Subcutaneous abdominal adipose tissue (tissue), 5 donors: ENCODE results near the gene FAM110A.

Experiments used
- H3K27ac ChIP-seq: one replicate; pipeline ENCODE4 v1.7.0; 2013; ENCODE audit warnings: low read depth, mild to moderate bottlenecking, inconsistent platforms, low read length, moderate library complexity
- H3K27me3 ChIP-seq, 5 donors: one replicate each; pipeline ENCODE4 v1.7.0; 2013; ENCODE audit warnings: low read length in 5 of 5, inconsistent platforms in 1 of 5; ENCODE audit not compliant: control insufficient read depth in 5 of 5, insufficient read depth in 4 of 5
- H3K36me3 ChIP-seq, 5 donors: one replicate each; pipeline ENCODE4 v1.7.0; 2013; ENCODE audit warnings: low read length in 5 of 5; ENCODE audit not compliant: control insufficient read depth in 5 of 5, insufficient read depth in 5 of 5
- H3K4me1 ChIP-seq, 5 donors: one replicate each; pipeline ENCODE4 v1.7.0; 2013; ENCODE audit warnings: low read length in 5 of 5, mild to moderate bottlenecking in 3 of 5, moderate library complexity in 1 of 5; ENCODE audit not compliant: control insufficient read depth in 5 of 5, insufficient read depth in 5 of 5
- H3K4me3 ChIP-seq, 5 donors: one replicate each; pipeline ENCODE4 v1.7.0; 2013; ENCODE audit warnings: low read length in 5 of 5, low read depth in 1 of 5
- H3K9ac ChIP-seq, 5 donors: one replicate each; pipeline ENCODE4 v1.7.0; 2013; ENCODE audit warnings: low read length in 5 of 5, mild to moderate bottlenecking in 4 of 5, moderate library complexity in 3 of 5
- H3K9me3 ChIP-seq, 5 donors: one replicate each; pipeline ENCODE4 v1.7.0; 2013; ENCODE audit warnings: low read length in 5 of 5; ENCODE audit not compliant: control insufficient read depth in 5 of 5
- donor health status: healthy.
- donor health status: healthy.
- donor health status: healthy.
- donor health status: healthy.
- donor health status: healthy.

Gene FAM110A

DNA sequence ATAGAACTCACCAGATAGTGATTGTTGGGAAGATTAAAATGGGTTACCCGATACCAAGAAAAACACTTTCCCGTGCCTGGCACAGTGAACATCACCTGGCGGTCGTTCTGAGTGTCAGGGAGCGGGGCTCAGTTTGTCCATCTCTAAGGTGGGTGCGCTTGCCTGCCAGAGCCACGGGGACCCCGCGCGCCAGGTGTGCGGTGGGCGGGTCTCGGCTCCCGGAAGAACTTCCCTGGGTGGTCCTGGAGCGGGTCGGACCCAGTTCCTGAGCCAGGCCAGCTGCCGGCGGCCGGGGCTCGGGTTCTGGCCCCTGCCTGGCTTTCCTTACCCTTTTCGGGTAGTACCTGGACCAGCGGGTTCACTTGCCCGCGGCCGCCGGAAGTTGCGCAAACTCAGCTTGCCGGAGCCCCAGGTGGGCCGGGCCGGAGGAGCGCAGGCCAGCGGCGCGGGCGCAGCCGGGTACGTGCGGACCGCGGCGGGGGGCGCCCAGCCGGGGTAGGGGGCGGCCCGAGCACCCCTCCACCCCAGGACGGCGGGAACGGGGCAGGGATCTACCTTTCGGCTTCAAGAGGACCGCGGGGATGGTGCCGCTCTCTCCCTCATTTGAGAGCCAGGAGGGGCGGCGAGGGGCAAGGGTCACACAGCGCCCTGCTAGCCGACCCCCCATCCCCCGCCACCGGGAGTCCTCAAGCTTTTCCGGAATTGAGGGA is 7.5 kb downstream of the FAM110A start:
- peaks cover 0 to 8% (median 2%) of the 10 kb centered on the region in 5 donors for H3K36me3 ChIP-seq
- peaks cover 0 to 41% (median 29%) of the 10 kb centered on the region in 5 donors for H3K4me1 ChIP-seq
- H3K27me3 ChIP-seq = peaks cover 0 to 16% (median 8%) of the 10 kb centered on the region in 5 donors
- H3K27ac ChIP-seq = no peak overlapping the region
- H3K9me3 ChIP-seq = peaks cover 0 to 4% (median 2%) of the 10 kb centered on the region in 5 donors
- peak overlapping the region in 1 of 5 donors; percentile 34 for H3K4me3 ChIP-seq
- no peak overlapping the region for H3K9ac ChIP-seq

DNA sequence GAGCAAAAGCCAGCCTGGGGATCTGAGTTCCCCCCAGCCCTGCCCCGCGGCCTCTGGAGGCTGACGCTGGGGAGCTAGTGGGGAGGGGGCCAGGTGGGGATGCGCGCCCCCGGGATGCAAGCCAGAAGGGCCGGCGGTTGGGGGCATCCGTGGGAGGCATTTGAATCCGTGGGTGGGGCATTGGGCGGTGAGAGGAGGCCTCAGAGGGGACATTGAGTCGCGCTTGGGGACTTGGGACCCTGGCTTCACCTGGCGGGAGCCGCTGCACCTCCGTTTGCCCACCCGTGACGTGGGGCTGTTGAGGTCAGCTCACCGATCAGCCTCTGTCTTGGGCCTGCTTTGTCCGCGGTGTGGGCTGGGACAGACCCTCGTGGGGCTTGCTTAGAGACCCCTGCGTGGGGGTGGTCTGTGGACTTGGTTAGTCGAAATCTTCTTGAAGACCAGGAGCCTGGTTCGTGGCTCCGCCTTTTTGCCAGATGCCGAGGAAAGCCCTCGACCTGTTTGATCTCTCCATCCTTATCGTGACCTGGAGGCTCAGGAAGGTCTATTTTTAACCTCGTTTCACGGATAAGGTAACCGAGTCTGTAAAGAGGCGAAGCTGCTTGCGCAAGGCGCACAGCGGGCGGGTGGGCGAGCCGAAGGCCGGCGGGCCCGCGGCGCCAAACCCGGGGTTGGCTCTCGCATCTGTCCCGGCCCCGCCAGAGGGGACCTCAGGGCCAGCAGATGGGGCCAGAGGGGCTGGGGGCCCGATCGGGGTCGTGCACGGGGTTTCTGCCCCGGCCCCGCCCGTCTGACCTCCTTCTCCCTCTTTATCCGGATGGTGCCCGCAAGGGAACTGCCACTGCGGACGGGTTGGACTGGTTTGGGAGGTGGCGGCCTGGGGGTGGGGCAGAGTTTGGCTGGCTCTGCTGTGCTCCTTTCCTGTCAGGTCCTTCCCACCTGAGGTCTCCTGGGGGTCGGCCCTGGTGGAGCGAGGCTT is 8.3 kb downstream of the FAM110A start:
- Histone ChIP-seq H3K9ac (no peak overlapping the region), H3K9me3 (peaks cover 0 to 4% (median 2%) of the 10 kb centered on the region in 5 donors), H3K4me1 (peaks cover 0 to 50% (median 34%) of the 10 kb centered on the region in 5 donors), H3K27ac (no peak overlapping the region), H3K36me3 (peaks cover 0 to 8% (median 2%) of the 10 kb centered on the region in 5 donors), H3K4me3 (peak overlapping the region in 1 of 5 donors; percentile 34), H3K27me3 (peaks cover 0 to 16% (median 8%) of the 10 kb centered on the region in 5 donors)

DNA sequence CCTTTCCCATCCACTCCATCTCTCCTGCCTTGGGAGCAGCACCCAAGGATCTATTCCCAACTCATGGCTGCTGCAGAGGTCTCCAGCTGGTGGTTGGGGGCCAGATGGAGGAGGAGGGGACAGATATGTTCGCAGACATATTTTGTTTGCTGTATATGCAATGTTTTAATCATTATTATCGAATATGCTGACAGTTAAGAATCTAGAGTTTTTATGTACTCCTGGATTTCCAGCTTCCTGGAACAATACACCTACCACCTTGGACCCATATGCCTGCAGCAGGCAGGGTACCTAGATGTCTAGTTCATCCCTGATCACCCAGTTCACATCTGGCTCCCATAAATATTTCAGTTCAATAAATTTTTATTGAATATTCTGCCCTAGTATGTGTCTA is 9.0 kb downstream of the FAM110A start:
- no peak overlapping the region for H3K4me3 ChIP-seq
- H3K9me3 ChIP-seq = peaks cover 0 to 4% (median 2%) of the 10 kb centered on the region in 5 donors
- no peak overlapping the region for H3K27ac ChIP-seq
- H3K9ac ChIP-seq = no peak overlapping the region
- H3K4me1 ChIP-seq = peaks cover 1 to 56% (median 41%) of the 10 kb centered on the region in 5 donors
- H3K36me3 ChIP-seq = peaks cover 0 to 8% (median 2%) of the 10 kb centered on the region in 5 donors
- peaks cover 0 to 16% (median 8%) of the 10 kb centered on the region in 5 donors for H3K27me3 ChIP-seq

DNA sequence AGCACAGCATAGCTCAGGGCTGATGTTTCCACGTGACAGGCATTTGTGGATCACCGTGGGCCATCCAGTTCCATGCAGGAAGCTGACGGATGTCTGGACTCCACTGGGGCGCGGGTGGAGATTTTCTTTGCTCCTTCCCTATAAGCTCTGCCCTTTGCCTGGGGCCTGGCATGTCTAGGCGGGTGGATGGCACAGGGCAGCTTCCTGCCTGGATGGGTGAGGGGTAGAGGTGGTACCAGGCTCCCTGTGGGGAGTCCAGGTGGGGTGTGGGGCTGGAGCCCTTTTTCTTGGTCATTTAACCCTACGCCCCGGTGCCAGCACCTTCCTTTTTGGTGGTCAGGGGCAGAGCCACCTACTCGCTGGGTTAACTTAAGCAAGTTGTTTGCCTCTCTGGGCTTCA is 10.4 kb downstream of the FAM110A start:
- Histone ChIP-seq H3K36me3 (peaks cover 0 to 8% (median 2%) of the 10 kb centered on the region in 5 donors), H3K27ac (no peak overlapping the region), H3K4me3 (no peak overlapping the region), H3K27me3 (peaks cover 0 to 16% (median 8%) of the 10 kb centered on the region in 5 donors), H3K9ac (no peak overlapping the region), H3K4me1 (peaks cover 1 to 56% (median 41%) of the 10 kb centered on the region in 5 donors), H3K9me3 (no peaks in the 10 kb centered on the region)

DNA sequence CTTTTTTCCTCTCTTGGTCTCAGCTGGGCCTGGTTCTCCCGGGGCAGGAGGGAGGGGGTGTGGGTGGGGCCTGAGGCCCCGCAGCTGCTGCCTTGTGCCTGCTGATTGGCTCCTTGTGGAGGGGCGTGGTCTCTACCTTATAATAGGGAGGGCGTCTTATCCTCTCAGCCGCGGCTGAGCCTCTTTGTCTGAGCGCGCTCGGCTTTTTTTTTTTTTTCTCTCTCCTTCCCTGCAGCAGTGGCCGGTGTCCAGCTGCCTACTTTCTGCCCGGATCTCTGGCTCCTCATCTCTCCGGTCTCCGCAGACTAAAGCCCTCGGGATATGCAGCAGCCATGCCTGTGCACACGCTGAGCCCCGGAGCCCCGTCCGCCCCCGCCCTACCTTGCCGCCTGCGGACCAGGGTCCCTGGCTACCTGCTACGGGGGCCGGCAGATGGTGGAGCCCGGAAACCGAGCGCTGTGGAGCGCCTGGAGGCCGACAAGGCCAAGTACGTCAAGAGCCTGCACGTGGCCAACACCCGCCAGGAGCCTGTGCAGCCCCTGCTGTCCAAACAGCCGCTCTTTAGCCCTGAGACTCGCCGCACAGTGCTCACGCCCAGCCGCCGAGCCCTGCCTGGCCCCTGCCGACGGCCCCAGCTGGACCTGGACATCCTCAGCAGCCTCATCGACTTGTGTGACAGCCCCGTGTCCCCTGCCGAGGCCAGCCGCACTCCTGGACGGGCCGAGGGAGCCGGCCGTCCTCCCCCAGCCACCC is 11.1 kb downstream of the FAM110A start:
- no peak overlapping the region for H3K27ac ChIP-seq

DNA sequence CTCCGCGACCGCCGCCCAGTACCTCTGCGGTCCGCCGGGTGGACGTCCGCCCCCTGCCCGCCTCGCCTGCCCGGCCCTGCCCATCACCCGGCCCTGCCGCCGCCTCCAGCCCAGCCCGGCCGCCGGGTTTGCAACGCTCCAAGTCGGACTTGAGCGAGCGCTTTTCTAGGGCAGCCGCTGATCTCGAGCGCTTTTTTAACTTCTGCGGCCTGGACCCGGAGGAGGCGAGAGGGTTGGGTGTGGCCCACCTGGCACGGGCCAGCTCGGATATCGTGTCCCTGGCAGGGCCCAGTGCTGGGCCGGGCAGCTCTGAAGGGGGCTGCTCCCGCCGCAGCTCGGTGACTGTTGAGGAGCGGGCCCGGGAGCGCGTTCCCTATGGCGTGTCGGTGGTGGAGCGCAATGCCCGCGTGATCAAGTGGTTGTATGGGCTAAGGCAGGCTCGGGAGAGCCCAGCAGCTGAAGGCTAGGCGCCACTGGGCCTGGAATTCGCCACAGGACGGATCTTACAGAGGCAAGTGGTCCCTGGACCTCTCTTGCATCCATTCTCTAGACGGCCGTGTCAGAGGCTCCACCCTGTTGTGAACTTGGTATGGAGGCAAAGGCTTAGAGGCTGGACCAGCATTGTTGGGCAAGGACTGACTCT is 11.8 kb downstream of the FAM110A start:
- Histone ChIP-seq H3K27me3 (peaks cover 0 to 16% (median 8%) of the 10 kb centered on the region in 5 donors), H3K9ac (peak overlapping the region in 1 of 5 donors; percentile 47), H3K4me3 (peak overlapping the region in 3 of 5 donors; percentile 2 to 65 (median 35)), H3K27ac (no peak overlapping the region), H3K4me1 (peaks cover 1 to 56% (median 41%) of the 10 kb centered on the region in 5 donors), H3K36me3 (peaks cover 0 to 3% (median 0%) of the 10 kb centered on the region in 5 donors), H3K9me3 (no peaks in the 10 kb centered on the region)

More for the DNA sequence above, 11.1 kb downstream of the FAM110A start:
- Histone ChIP-seq H3K27me3 (peaks cover 0 to 16% (median 8%) of the 10 kb centered on the region in 5 donors), H3K9me3 (no peaks in the 10 kb centered on the region), H3K4me3 (peak overlapping the region in 4 of 5 donors; percentile 39 to 65 (median 48)), H3K36me3 (peaks cover 0 to 4% (median 2%) of the 10 kb centered on the region in 5 donors), H3K9ac (peak overlapping the region in 2 of 5 donors; percentile 58 to 72), H3K4me1 (peaks cover 1 to 56% (median 41%) of the 10 kb centered on the region in 5 donors)

DNA sequence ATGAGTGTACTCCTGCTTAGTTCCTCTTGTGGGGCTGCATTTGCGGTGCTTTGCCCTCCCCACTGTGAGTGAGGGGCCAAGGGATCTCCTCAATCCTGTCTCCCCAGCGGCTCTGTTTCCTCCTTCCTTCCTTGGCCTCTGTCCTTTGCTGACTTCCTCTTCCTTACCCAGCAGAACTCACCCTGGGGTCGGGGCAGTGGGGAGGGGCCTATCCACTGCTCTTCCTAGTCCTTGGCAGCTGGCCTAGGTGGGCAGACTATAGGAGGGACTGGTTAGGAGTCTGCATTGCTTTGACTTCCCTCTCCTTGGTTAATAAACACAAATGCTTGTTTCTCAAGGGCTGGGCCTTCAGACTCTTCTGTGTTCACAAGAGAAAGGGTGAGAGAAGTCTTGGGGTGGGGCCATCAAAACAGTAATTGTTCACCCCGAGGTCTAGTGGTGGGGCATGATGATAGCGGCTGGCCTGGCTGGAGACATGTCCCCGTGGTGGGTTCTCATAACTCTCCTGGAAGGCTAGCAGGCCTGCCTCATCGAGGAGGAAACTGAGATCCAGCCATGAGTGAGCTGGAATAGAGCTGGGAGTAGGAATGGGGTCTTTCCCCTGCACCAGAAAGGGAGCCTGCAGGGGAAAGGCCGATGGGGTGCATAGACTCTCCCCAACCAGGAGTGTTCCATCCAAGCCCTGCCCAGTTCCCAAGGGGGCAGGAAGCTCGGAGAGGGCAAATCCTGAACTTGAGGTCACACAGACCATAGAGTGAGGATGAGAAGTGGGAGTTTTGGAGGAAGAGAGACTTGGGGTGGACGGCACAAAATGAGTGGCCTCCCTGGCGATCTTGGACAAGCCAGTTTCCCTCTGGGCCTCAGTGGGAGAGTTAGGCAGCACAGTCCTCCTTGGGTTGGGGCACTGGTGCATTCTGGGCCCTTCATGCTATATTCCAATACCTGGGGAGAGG is 12.7 kb downstream of the FAM110A start:
- Histone ChIP-seq H3K4me3 (peak overlapping the region in 3 of 5 donors; percentile 2 to 35 (median 16)), H3K4me1 (peaks cover 1 to 50% (median 36%) of the 10 kb centered on the region in 5 donors), H3K27ac (peak overlapping the region; percentile 23), H3K9me3 (no peaks in the 10 kb centered on the region), H3K36me3 (peaks cover 0 to 3% (median 0%) of the 10 kb centered on the region in 5 donors), H3K9ac (peak overlapping the region in 2 of 5 donors; percentile 47), H3K27me3 (peaks cover 0 to 11% (median 8%) of the 10 kb centered on the region in 5 donors)

DNA sequence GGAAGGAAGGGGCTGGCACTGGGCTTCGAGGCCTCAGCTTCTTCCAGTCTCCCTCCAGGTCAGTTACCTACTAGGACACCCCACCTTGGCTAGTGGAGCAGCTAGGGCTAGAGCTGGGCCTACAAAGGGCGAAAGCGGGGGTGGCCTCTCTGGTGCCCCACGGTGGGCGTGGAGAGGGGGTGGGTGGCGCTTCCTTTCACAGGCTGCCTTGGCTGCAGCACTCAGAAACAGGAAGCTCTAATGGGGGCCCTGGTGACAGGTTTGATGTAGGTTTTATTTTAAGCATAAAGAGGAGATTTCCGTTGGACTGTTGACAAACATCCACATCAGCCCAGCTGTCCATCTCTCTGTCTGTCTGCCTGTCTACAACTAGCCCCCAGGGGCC is 13.4 kb downstream of the FAM110A start:
- H3K27me3 ChIP-seq = peaks cover 0 to 7% (median 2%) of the 10 kb centered on the region in 5 donors
- no peaks in the 10 kb centered on the region for H3K9me3 ChIP-seq
- peaks cover 1 to 43% (median 30%) of the 10 kb centered on the region in 5 donors for H3K4me1 ChIP-seq
- H3K4me3 ChIP-seq = no peak overlapping the region
- H3K27ac ChIP-seq = peak overlapping the region; percentile 23
- H3K9ac ChIP-seq = peak overlapping the region in 1 of 5 donors; percentile 47
- H3K36me3 ChIP-seq = peaks cover 0 to 3% (median 0%) of the 10 kb centered on the region in 5 donors
